C4-2B (cell line): ENCODE measurements around the gene AFF4.
"Not testable (repeated sequence)": the region's sequence is repeated elsewhere in the genome, so short reads cannot be mapped to it uniquely, and the experiment has no call there.

Experiments used
- CTCF ChIP-seq: fragments of 450-650 bp; conservative IDR thresholded peaks from 2 replicates; pipeline ENCODE4 v1.5.1; 2017; ENCODE audit warnings: mild to moderate bottlenecking
- ZFX ChIP-seq: fragments of 450-650 bp; IDR thresholded peaks from 2 replicates; pipeline ENCODE4 v1.6.1; 2017

DNA sequence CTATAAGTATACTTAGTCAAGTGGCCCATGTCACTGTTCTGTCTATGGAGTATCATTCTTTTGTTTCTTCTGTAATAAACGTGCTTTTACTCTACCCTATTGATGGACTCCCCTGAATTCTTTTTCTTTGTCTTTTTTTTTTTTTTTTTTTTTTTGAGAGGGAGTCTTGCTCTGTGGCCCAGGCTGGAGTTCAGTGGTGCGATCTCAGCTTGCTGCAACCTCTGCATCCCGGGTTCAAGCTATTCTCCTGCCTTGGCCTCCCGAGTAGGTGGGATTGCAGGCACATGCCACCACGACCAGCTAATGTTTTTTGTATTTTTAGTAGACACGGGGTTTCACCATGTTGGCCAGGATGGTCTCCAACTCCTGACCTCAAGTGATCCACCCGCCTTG lies 9.0 kb upstream of the AFF4 start:
- not testable (repeated sequence) for TF ChIP-seq CTCF, ZFX
